Endothelial cell of umbilical vein (primary cell): ENCODE data around the gene LAMB3.

Experiments used
- GATA2 ChIP-seq: IDR thresholded peaks from 2 replicates; pipeline ENCODE4 v1.7.0; 2011; ENCODE audit warnings: low read depth, mild to moderate bottlenecking, moderate library complexity, mixed read lengths, low read length; ENCODE audit not compliant: insufficient read length, insufficient read depth
- MYC ChIP-seq: IDR thresholded peaks from one replicate; pipeline ENCODE4 v1.6.1; 2011; ENCODE audit warnings: mild to moderate bottlenecking, low read depth, low read length
- POLR2A ChIP-seq: IDR thresholded peaks from 2 replicates; pipeline ENCODE4 v1.6.1; 2012; ENCODE audit warnings: low read depth, mild to moderate bottlenecking, control low read depth, low read length
- POLR2AphosphoS5 ChIP-seq: IDR thresholded peaks from 2 replicates; pipeline ENCODE4 v1.6.1; 2012; ENCODE audit warnings: low read depth, mild to moderate bottlenecking, control low read depth, low read length, moderate library complexity; ENCODE audit not compliant: insufficient read depth
- TF ChIP-seq, protein P1 (sequence below), 2 donors: IDR thresholded peaks; 1 replicate in 1 of 2; 2 replicates in 1 of 2; pipeline ENCODE4 v1.5.1; 2011; ENCODE audit warnings: low read length in 2 of 2, mild to moderate bottlenecking in 2 of 2, moderate library complexity in 2 of 2, control low read depth in 1 of 2, inconsistent platforms in 1 of 2, low read depth in 1 of 2; ENCODE audit not compliant: insufficient read depth in 1 of 2; ENCODE audit errors: extremely low read depth in 1 of 2
- TF ChIP-seq, protein P2 (sequence below): IDR thresholded peaks from 2 replicates; pipeline ENCODE4 v1.6.1; 2011; ENCODE audit not compliant: insufficient read depth, insufficient read length

DNA sequence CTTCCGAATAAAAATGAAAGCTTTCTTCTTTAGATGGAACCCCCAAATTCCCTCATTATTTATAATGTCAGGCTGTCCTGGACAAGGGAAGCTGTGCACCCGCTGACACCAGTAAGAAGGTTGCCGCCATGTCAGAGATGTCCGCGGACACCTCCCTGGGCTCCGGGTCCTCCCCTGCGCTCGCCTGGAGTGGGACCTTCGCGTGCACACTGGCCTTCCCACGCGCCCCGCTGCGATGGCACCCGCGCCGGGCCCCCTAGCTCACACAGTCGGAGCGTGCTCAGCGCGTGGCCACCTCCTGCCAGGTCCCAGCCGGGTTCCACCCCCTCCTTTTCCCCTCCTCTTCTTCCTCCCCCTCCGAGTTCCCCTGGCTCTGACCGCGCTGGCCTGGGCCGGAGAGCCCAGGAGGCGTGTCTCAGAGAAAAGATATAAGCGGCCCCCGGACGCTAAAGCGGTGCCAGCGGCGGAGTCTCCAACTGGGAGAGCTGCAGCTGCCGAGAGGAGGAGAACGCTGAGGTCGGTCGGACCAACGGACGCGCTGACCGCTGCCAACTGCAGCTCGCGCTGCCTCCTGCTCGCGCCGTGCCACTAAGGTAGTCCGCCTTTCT is 22.8 kb upstream of the LAMB3 start, which contains the start of gene G0S2:
- TF ChIP-seq, protein P1, sequence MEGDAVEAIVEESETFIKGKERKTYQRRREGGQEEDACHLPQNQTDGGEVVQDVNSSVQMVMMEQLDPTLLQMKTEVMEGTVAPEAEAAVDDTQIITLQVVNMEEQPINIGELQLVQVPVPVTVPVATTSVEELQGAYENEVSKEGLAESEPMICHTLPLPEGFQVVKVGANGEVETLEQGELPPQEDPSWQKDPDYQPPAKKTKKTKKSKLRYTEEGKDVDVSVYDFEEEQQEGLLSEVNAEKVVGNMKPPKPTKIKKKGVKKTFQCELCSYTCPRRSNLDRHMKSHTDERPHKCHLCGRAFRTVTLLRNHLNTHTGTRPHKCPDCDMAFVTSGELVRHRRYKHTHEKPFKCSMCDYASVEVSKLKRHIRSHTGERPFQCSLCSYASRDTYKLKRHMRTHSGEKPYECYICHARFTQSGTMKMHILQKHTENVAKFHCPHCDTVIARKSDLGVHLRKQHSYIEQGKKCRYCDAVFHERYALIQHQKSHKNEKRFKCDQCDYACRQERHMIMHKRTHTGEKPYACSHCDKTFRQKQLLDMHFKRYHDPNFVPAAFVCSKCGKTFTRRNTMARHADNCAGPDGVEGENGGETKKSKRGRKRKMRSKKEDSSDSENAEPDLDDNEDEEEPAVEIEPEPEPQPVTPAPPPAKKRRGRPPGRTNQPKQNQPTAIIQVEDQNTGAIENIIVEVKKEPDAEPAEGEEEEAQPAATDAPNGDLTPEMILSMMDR (IDR thresholded peaks at IDR 0.05; ENCODE audit: extremely low read depth in 1 of 2, insufficient read depth in 1 of 2, low read depth in 1 of 2, low read length in 2 of 2) = no peak
- no peak for TF ChIP-seq POLR2AphosphoS5
- TF ChIP-seq, protein P2, sequence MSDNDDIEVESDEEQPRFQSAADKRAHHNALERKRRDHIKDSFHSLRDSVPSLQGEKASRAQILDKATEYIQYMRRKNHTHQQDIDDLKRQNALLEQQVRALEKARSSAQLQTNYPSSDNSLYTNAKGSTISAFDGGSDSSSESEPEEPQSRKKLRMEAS = no peak
- no peak for TF ChIP-seq MYC
- no peak for TF ChIP-seq GATA2
- peak; percentile 60 for TF ChIP-seq POLR2A
